T-helper 9 cell (primary cell): ENCODE results near the gene LKAAEAR1.
A peak's percentile ranks its signal among the peaks of the same experiment; 100 is the strongest.

Source experiments
- DNase-seq: peaks from one replicate; pipeline ENCODE4 v3.0.0-alpha.2; 2020

LKAAEAR1 gene

GRCh38 chr20:64049878-64050260, 34.3 kb downstream of the LKAAEAR1 start:
- DNase-seq, result no peak

GRCh38 chr20:64049060-64049877, 34.9 kb downstream of the LKAAEAR1 start, which contains the start of gene SOX18:
SOX18 (minus strand) TSS chr20:64049639; CDS start chr20:64049516, 123 bp downstream.
- no peak for DNase-seq

GRCh38 chr20:64048402-64049044, 35.7 kb downstream of the LKAAEAR1 start:
- no peak for DNase-seq

- DNase-seq, result no peak
These were observed 36.2 kb downstream of the LKAAEAR1 start for GRCh38 chr20:64047968-64048401.

- no peak for DNase-seq
These were observed 37.2 kb downstream of the LKAAEAR1 start for GRCh38 chr20:64047046-64047389.

GRCh38 chr20:64045346-64046011, 38.7 kb downstream of the LKAAEAR1 start:
- DNase-seq, result no peak

- DNase-seq, result no peak
These were observed 39.5 kb downstream of the LKAAEAR1 start for GRCh38 chr20:64044484-64045247.

GRCh38 chr20:64043768-64044167, 40.4 kb downstream of the LKAAEAR1 start:
- no peak for DNase-seq

- no peak for DNase-seq
These were observed 42.0 kb downstream of the LKAAEAR1 start for GRCh38 chr20:64042054-64042781.

GRCh38 chr20:64041781-64042053, 42.5 kb downstream of the LKAAEAR1 start:
- no peak for DNase-seq

GRCh38 chr20:64041040-64041780, 43.0 kb downstream of the LKAAEAR1 start:
- DNase-seq, result no peak

- DNase-seq, result no peak
These were observed 43.8 kb downstream of the LKAAEAR1 start for GRCh38 chr20:64040231-64041039.

- no peak for DNase-seq
These were observed 44.7 kb downstream of the LKAAEAR1 start for GRCh38 chr20:64039293-64040160.

- peak; percentile 66 for DNase-seq
These were observed 45.5 kb downstream of the LKAAEAR1 start for GRCh38 chr20:64038565-64039292.

- no peak for DNase-seq
These were observed 46.0 kb downstream of the LKAAEAR1 start for GRCh38 chr20:64038224-64038564.

GRCh38 chr20:64037498-64038213, 46.5 kb downstream of the LKAAEAR1 start:
- DNase-seq, result no peak

- no peak for DNase-seq
These were observed 47.0 kb downstream of the LKAAEAR1 start for GRCh38 chr20:64037199-64037497.

GRCh38 chr20:64036346-64037198, 47.6 kb downstream of the LKAAEAR1 start:
- DNase-seq, result no peak
